ENCODE data around the gene URM1.

Gene URM1

DNA sequence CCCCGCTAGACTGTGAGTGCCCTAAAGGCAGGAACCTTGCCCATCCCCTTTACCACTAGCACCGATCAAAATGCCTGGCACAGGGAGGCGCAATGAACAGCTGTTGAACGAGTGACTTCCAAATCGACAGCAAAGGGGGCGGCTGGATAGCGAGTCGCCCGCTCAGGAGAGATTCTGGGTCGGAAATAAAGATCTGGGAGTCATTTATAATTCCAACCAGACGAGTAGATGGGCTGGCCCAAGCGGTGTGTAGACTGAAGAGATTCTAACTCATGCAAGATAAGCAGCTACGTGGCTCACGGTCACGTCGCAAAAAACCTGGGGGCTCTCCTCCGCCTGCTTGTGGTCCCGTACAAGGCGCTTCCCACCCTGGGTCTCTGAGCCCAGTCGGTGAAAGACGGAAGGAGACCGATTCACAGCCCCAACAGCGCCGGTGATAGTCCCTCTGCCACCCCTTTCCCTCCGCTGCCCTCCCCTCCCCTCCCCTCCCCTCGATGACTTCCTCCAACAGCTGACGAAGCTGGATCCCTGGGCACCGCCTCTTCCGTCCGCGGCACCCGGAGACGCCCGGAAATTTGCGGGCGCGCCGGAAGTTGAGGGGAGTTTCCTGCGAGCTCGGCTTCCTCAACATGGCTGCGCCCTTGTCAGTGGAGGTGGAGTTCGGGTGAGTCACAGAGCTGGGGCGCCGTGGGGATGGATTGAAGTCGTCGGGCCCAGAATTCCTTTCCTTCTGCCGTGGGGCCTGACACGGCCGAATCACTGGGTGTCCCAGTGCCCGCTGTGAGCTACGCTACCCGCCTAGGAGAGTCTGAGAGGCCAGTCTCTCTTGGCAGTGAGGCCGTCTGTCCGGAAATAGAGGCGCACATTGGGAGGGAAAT is at the start of gene URM1:
URM1 (plus strand) TSS at position 623 of the 878 bp plus-strand sequence; CDS start at position 630, 7 bp downstream.
- TF ChIP-seq NFIC (IDR thresholded peaks at IDR 0.05) (0 out of 2 replicates have a peak, but pooled peaks have one; percentile 4), TAF1 (IDR thresholded peaks at IDR 0.05; ENCODE audit: low read depth) (peak; percentile 81), CEBPB (IDR thresholded peaks at IDR 0.05) (no peak), RAD21 (IDR thresholded peaks at IDR 0.05; ENCODE audit: low read depth) (no peak; the same call in 1 of the 2 replicates), CREB1 (IDR thresholded peaks at IDR 0.05; ENCODE audit: low read depth) (no peak; the same call in 1 of the 2 replicates), EGR1 (IDR thresholded peaks at IDR 0.05) (no peak), YY1 (IDR thresholded peaks at IDR 0.05; ENCODE audit: low read depth) (peak; percentile 98), ZBTB7A (IDR thresholded peaks at IDR 0.05; ENCODE audit: low read depth) (no peak), EP300 (IDR thresholded peaks at IDR 0.05; ENCODE audit: borderline replicate concordance) (no peak), TEAD4 (IDR thresholded peaks at IDR 0.05) (no peak), TCF12 (IDR thresholded peaks at IDR 0.05; ENCODE audit: low read depth) (no peak), FOXM1 (IDR thresholded peaks at IDR 0.05; ENCODE audit: borderline replicate concordance, low read depth) (no peak)
- TF ChIP-seq, protein P1, sequence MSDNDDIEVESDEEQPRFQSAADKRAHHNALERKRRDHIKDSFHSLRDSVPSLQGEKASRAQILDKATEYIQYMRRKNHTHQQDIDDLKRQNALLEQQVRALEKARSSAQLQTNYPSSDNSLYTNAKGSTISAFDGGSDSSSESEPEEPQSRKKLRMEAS (IDR thresholded peaks at IDR 0.05) = peak; percentile 67
- TF ChIP-seq, protein P2, sequence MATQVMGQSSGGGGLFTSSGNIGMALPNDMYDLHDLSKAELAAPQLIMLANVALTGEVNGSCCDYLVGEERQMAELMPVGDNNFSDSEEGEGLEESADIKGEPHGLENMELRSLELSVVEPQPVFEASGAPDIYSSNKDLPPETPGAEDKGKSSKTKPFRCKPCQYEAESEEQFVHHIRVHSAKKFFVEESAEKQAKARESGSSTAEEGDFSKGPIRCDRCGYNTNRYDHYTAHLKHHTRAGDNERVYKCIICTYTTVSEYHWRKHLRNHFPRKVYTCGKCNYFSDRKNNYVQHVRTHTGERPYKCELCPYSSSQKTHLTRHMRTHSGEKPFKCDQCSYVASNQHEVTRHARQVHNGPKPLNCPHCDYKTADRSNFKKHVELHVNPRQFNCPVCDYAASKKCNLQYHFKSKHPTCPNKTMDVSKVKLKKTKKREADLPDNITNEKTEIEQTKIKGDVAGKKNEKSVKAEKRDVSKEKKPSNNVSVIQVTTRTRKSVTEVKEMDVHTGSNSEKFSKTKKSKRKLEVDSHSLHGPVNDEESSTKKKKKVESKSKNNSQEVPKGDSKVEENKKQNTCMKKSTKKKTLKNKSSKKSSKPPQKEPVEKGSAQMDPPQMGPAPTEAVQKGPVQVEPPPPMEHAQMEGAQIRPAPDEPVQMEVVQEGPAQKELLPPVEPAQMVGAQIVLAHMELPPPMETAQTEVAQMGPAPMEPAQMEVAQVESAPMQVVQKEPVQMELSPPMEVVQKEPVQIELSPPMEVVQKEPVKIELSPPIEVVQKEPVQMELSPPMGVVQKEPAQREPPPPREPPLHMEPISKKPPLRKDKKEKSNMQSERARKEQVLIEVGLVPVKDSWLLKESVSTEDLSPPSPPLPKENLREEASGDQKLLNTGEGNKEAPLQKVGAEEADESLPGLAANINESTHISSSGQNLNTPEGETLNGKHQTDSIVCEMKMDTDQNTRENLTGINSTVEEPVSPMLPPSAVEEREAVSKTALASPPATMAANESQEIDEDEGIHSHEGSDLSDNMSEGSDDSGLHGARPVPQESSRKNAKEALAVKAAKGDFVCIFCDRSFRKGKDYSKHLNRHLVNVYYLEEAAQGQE (IDR thresholded peaks at IDR 0.05; ENCODE audit: low read depth) = no peak
- TF ChIP-seq, protein P3, sequence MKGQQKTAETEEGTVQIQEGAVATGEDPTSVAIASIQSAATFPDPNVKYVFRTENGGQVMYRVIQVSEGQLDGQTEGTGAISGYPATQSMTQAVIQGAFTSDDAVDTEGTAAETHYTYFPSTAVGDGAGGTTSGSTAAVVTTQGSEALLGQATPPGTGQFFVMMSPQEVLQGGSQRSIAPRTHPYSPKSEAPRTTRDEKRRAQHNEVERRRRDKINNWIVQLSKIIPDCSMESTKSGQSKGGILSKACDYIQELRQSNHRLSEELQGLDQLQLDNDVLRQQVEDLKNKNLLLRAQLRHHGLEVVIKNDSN (IDR thresholded peaks at IDR 0.05) = no peak

GRCh38 chr9:128321879-128322403 is 49.2 kb upstream of the URM1 start:
- TF ChIP-seq RAD21 (IDR thresholded peaks at IDR 0.05; ENCODE audit: low read depth) = no peak
- TF ChIP-seq, protein P3 (IDR thresholded peaks at IDR 0.05) = peak; percentile 92

DNA sequence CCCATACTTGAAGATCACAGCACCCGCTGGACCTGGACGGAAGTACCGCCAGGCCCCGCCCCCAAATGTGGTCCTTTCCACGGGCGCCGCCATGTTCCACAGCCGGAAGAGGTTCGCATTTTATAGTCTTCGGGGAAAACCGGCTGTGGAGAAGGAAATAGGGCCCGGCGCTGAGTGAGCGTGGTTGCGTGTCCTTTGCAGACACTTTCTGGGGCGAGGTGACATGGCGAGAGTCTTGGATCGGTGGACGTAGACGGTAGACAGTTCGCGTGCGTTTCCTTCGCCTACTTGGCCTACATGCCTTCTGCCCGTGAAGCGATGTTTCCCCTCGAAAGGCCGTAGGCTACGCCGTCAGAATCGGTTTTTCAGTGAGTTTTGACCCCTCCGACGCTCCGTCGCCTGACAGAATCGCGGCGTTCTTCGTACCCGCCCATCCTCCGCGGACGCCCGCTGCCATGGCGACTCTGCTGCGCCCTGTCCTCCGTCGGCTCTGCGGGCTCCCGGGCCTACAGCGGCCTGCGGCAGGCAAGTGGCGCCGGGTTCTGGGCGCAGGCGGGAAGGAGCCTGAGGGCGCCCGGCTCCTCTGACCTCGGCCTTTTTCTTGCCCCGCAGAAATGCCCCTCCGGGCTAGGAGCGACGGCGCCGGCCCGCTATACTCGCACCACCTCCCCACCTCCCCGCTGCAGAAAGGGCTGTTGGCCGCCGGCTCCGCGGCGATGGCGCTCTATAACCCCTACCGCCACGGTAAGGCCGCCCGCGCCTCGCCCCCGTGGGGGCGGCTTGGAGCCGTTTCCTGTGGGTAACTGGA is 48.6 kb upstream of the URM1 start, which contains the start of the genes COQ4 and TRUB2:
COQ4 (plus strand) TSS at position 436 of the 808 bp plus-strand sequence; CDS start at position 456, 20 bp downstream.
TRUB2 (minus strand) TSS at position 44 of the 808 bp plus-strand sequence; CDS start at position 5, 39 bp downstream.
- TF ChIP-seq TCF12 (IDR thresholded peaks at IDR 0.05; ENCODE audit: low read depth) = peak; percentile 75; the same call in 1 of the 2 replicates
- TF ChIP-seq EP300 (IDR thresholded peaks at IDR 0.05; ENCODE audit: borderline replicate concordance) = peak; percentile 10; the same call in 1 of the 2 replicates
- TF ChIP-seq EGR1 (IDR thresholded peaks at IDR 0.05) = no peak; the same call in 1 of the 2 replicates
- TF ChIP-seq TAF1 (IDR thresholded peaks at IDR 0.05; ENCODE audit: low read depth) = peak; percentile 92
- no peak for TF ChIP-seq RAD21 (IDR thresholded peaks at IDR 0.05; ENCODE audit: low read depth)
- no peak for TF ChIP-seq ZBTB7A (IDR thresholded peaks at IDR 0.05; ENCODE audit: low read depth)
- TF ChIP-seq, protein P1 (IDR thresholded peaks at IDR 0.05) = peak; percentile 97
- no peak for TF ChIP-seq TEAD4 (IDR thresholded peaks at IDR 0.05)
- TF ChIP-seq, protein P2 (IDR thresholded peaks at IDR 0.05; ENCODE audit: low read depth) = no peak
- TF ChIP-seq CEBPB (IDR thresholded peaks at IDR 0.05) = no peak; the same call in none of the 2 replicates
- 0 out of 2 replicates have a peak, but pooled peaks have one; percentile 20 for TF ChIP-seq NFIC (IDR thresholded peaks at IDR 0.05)
- 0 out of 2 replicates have a peak, but pooled peaks have one; percentile 33 for TF ChIP-seq FOXM1 (IDR thresholded peaks at IDR 0.05; ENCODE audit: borderline replicate concordance, low read depth)
- TF ChIP-seq CREB1 (IDR thresholded peaks at IDR 0.05; ENCODE audit: low read depth) = peak; percentile 47; the same call in 1 of the 2 replicates
- peak; percentile 95 for TF ChIP-seq YY1 (IDR thresholded peaks at IDR 0.05; ENCODE audit: low read depth)
- TF ChIP-seq, protein P3 (IDR thresholded peaks at IDR 0.05) = no peak

DNA sequence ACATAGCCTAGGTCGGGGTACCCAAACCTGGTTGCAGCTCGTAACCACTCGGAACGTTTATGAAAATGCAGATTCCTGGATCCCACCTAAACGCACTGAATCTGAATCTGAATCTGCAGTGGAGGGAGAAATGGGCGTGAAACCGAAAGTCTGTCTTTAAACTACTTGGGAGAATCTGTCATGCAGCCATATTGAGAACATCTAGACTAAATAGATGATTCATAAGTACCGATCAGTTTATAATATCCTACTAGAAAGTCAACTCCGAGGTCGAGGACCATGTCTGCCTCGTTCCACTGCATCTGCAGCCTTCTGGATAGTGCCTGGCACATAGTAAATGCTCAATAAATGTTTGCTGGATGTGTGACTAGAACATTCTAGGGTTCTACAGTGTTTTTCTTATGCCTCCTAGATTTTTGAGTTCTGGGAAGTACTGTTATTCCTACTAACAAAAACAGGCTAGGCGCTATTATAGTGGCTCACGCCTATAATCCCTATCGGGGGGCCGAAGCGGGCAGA is 47.9 kb upstream of the URM1 start:
- TF ChIP-seq CEBPB (IDR thresholded peaks at IDR 0.05) = no peak
- TF ChIP-seq TEAD4 (IDR thresholded peaks at IDR 0.05) = no peak
